H1 (cell line): ENCODE data around the gene ASAP2. TPM values are rescaled to one million over a fixed set of nuclear protein-coding genes. Genes with fewer than 3 reads are reported as not detected.

ENCODE experiments used
- CREB1 ChIP-seq: IDR thresholded peaks from 2 replicates; pipeline ENCODE4 v1.6.1; 2012; ENCODE audit warnings: inconsistent platforms
- CTBP2 ChIP-seq: IDR thresholded peaks from 2 replicates; pipeline ENCODE4 v1.7.0; 2011; ENCODE audit warnings: borderline replicate concordance, mild to moderate bottlenecking, moderate library complexity, mixed read lengths, low read length; ENCODE audit not compliant: insufficient read depth, insufficient read length
- KDM1A ChIP-seq: fragments of 200-600, 300-600 bp; sonication (generic); IDR thresholded peaks from 2 replicates; pipeline ENCODE4 v1.7.1; 2016; ENCODE audit warnings: mild to moderate bottlenecking, low read length, borderline replicate concordance
- KDM4A ChIP-seq: IDR thresholded peaks from one replicate; pipeline ENCODE4 v1.7.1; 2012; ENCODE audit warnings: low read depth, mild to moderate bottlenecking, moderate library complexity, low read length, inconsistent platforms; ENCODE audit not compliant: severe bottlenecking
- polyA plus RNA-seq, 7 experiments: library from polyadenylated mRNA; depleted of rRNA in 3 of 7; stranded (reverse) in 5 of 7; unstranded in 2 of 7; fragments of >200 nt in 5 of 7; fragments of 200-250 nt in 2 of 7; gene quantifications; 1 replicate in 5 of 7; 2 replicates in 1 of 7; 4 replicates in 1 of 7; pipeline versions ENCODE4 v1.2.1 to v1.2.3, GENCODE V29; 2011 to 2013; ENCODE audit warnings: missing spikeins in 2 of 7, mixed read lengths in 2 of 7
- total RNA-seq: library from RNA; stranded (reverse); fragmentation: NEBNext Ultra II Directional; extraction: Animal tissue kit (Norgen Biotek cat#: 25700); gene quantifications from 2 replicates; pipeline ENCODE4 v1.2.1, GENCODE V29; 2021
- TF ChIP-seq, protein P1 (sequence below): fragments of 300-600 bp; sonication (generic); IDR thresholded peaks from 2 replicates; pipeline ENCODE4 v1.7.1; 2012; ENCODE audit warnings: low read length, moderate library complexity, mild to moderate bottlenecking, inconsistent platforms; ENCODE audit not compliant: insufficient replicate concordance

ASAP2 gene
- total and polyA plus RNA-seq, 2 of the 8 experiments (the other 6 are each of a cell fraction or from before 2014, with no cell fraction given) = 10.2 to 18.7 TPM

DNA sequence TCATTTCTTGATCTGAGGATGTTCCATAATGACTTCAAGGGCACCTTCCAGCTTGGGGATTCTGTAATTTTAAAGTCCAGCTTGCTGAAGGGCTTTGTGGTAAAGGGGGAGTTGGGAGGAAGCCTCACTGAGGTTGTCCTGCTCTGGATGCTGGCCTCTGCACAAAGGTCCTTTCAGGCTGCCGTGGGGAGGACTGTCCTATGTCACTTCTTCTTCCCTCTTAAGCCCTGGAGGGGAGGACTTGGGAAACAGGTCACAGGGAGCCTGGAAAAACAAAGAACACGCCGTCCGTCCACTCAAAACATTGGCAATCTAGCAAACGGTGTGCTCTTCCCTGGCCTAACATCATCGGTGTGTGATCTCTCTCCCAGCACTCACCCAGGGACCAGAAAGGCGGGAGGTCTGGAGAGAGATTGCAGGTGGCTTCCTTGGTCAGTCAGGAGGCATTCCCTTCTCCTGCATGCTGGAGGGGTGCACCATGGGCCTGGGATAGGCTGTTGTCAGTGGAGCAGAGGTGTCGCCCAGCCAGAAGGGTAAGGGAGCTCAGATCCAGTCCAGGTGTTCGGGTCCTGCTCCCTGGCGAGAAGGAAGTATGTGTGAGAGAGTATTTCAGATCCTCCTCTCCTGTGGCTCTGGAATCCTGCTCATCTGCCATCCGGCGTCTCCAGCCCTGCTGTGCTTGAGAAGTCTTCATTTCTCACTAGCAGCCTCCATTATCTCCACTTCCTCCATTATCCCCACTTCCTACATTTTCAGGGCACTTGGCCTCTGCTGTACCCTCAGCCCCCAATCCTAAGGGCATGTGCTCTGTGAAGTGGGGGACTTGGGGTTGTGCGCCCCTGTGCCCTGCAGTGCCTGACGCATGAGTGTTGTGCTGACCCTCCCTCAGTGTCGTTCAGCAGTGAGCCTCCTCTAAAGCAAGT is 20.1 kb downstream of the ASAP2 start (continued):
- TF ChIP-seq, protein P1, sequence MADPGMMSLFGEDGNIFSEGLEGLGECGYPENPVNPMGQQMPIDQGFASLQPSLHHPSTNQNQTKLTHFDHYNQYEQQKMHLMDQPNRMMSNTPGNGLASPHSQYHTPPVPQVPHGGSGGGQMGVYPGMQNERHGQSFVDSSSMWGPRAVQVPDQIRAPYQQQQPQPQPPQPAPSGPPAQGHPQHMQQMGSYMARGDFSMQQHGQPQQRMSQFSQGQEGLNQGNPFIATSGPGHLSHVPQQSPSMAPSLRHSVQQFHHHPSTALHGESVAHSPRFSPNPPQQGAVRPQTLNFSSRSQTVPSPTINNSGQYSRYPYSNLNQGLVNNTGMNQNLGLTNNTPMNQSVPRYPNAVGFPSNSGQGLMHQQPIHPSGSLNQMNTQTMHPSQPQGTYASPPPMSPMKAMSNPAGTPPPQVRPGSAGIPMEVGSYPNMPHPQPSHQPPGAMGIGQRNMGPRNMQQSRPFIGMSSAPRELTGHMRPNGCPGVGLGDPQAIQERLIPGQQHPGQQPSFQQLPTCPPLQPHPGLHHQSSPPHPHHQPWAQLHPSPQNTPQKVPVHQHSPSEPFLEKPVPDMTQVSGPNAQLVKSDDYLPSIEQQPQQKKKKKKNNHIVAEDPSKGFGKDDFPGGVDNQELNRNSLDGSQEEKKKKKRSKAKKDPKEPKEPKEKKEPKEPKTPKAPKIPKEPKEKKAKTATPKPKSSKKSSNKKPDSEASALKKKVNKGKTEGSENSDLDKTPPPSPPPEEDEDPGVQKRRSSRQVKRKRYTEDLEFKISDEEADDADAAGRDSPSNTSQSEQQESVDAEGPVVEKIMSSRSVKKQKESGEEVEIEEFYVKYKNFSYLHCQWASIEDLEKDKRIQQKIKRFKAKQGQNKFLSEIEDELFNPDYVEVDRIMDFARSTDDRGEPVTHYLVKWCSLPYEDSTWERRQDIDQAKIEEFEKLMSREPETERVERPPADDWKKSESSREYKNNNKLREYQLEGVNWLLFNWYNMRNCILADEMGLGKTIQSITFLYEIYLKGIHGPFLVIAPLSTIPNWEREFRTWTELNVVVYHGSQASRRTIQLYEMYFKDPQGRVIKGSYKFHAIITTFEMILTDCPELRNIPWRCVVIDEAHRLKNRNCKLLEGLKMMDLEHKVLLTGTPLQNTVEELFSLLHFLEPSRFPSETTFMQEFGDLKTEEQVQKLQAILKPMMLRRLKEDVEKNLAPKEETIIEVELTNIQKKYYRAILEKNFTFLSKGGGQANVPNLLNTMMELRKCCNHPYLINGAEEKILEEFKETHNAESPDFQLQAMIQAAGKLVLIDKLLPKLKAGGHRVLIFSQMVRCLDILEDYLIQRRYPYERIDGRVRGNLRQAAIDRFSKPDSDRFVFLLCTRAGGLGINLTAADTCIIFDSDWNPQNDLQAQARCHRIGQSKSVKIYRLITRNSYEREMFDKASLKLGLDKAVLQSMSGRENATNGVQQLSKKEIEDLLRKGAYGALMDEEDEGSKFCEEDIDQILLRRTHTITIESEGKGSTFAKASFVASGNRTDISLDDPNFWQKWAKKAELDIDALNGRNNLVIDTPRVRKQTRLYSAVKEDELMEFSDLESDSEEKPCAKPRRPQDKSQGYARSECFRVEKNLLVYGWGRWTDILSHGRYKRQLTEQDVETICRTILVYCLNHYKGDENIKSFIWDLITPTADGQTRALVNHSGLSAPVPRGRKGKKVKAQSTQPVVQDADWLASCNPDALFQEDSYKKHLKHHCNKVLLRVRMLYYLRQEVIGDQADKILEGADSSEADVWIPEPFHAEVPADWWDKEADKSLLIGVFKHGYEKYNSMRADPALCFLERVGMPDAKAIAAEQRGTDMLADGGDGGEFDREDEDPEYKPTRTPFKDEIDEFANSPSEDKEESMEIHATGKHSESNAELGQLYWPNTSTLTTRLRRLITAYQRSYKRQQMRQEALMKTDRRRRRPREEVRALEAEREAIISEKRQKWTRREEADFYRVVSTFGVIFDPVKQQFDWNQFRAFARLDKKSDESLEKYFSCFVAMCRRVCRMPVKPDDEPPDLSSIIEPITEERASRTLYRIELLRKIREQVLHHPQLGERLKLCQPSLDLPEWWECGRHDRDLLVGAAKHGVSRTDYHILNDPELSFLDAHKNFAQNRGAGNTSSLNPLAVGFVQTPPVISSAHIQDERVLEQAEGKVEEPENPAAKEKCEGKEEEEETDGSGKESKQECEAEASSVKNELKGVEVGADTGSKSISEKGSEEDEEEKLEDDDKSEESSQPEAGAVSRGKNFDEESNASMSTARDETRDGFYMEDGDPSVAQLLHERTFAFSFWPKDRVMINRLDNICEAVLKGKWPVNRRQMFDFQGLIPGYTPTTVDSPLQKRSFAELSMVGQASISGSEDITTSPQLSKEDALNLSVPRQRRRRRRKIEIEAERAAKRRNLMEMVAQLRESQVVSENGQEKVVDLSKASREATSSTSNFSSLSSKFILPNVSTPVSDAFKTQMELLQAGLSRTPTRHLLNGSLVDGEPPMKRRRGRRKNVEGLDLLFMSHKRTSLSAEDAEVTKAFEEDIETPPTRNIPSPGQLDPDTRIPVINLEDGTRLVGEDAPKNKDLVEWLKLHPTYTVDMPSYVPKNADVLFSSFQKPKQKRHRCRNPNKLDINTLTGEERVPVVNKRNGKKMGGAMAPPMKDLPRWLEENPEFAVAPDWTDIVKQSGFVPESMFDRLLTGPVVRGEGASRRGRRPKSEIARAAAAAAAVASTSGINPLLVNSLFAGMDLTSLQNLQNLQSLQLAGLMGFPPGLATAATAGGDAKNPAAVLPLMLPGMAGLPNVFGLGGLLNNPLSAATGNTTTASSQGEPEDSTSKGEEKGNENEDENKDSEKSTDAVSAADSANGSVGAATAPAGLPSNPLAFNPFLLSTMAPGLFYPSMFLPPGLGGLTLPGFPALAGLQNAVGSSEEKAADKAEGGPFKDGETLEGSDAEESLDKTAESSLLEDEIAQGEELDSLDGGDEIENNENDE = no peak
- TF ChIP-seq KDM4A = no peak
- no peak for TF ChIP-seq CREB1
- no peak for TF ChIP-seq CTBP2
- no peak for TF ChIP-seq KDM1A
